NK-92 treated with Interleukin-12 subunit alpha and Interleukin-12 subunit beta, amount 100 ng/mL, for 24 hours (cell line): Measurements from ENCODE around the gene ALDH3B2.
A peak's percentile ranks its signal among the peaks of the same experiment; 100 is the strongest.

Experiments
- DNase-seq: peaks from one replicate; lab custom pipeline; 2025; lab: John Stamatoyannopoulos, UW

The ALDH3B2 gene

DNA sequence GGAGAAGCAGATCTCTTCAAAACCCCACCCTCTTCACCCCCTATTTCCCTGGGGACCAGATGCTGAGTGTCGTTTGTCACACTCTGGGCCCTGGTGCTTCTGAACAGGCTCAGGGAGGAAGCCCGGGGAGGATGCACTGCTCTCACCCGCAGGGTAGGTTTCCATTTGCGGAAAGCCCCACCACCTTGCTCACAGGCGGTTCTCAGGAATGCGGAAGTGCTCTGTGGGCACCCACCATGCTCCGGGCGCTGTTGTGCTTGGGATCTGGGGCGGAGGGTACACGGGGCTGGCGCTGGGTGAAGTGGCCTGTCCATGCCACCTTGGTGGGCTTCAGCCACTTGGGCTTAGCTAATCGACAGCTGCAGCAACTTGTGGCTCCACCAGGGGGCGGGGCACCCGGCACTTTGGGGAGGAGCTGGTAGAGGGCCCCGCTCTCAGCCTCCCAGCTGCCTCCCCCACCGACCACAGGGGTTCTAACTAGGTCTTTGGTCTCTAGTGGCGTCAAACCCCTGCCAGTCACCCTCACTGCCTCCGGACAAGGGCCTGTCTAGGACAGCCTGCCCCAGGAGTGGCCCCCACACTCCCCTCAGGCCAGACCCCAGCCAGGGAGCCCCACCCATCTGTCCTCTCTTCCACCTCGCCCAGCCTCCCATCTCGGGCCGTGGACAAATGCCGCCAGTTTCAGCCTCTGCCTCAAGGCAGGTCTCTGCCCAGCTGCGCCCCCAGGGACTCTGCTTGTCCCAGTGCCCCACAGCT is 60.3 kb downstream of the ALDH3B2 start:
- peak; percentile 66 for DNase-seq

DNA sequence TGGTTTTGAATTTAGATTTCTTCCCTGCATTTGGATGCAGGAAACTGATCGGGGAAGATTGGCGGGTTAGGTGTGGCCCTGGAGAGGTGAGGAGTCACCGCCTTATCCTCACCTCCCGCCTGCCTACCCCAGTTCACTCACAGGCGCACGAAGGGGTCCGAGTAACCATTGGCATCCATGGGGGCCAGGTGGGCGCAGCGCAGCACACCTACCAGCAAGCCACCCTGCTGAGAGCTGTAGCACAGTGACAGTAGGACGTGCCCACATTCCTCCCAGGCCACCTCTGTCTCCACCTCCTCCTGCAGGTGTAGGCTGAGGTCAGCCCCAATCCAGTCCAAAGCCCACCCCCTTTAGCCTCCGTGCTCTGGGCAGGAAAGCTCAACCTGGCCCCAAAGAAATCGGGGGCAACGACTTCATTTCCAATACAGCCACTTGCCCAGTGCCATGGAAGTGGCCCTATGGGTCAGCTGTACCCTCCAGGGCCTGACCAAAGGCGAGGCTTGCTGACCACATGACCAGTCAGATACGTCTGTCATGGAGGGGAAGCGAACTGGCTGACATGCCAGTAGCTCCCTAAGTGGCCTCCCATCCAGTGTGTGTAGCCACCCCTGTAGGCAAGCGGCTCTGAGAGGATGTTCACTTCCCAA is 61.0 kb downstream of the ALDH3B2 start:
- DNase-seq = no peak

DNA sequence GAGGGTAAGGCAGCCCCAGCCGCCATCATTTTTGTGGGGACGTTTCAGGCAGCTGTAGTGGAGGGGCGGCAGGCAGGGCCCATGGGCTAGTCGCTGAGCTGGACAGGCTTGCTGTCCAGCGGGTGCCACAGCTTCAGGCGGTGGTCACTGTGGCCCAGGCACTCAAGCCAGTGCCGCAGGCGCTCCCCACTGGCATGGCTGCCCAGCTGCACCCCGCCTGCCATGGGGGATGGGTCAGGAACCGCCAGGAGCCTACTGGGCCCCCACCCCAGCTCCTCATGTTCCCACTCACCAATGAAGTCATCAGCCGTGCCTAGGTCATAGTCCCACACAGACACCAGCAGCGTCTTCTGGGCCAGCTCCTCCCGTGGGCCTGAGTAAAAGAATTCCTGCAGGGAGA is 61.7 kb downstream of the ALDH3B2 start:
- DNase-seq = no peak
